Uterus (tissue), 2 donors: ENCODE data around the gene ELAC1.

Source experiments
- CTCF ChIP-seq, 4 experiments: fragments of 200-600 bp in 2 of 4; fragments of 450-650 bp in 2 of 4; sonication (generic) in 2 of 4; IDR thresholded peaks; one replicate each; pipeline ENCODE4 v1.5.1; 2016 to 2019; ENCODE audit warnings: antibody characterized with exemption in 4 of 4, mild to moderate bottlenecking in 2 of 4, moderate library complexity in 1 of 4
- POLR2A ChIP-seq, 2 donors: fragments of 450-650 bp; IDR thresholded peaks; one replicate each; pipeline ENCODE4 v1.6.1; 2016; ENCODE audit warnings: antibody characterized with exemption in 2 of 2, mild to moderate bottlenecking in 1 of 2, moderate library complexity in 1 of 2

- TF ChIP-seq CTCF (IDR thresholded peaks at IDR 0.05) = no peak
- no peak for TF ChIP-seq POLR2A (IDR thresholded peaks at IDR 0.05)
These were observed 5.7 kb downstream of the ELAC1 start for GRCh38 chr18:50973367-50974126.
